Esophagus muscularis mucosa (tissue), 4 donors: ENCODE results near the gene SKP2. TPM values are rescaled to one million over a fixed set of nuclear protein-coding genes. Genes with fewer than 3 reads are reported as not detected.

ENCODE experiments used
- DNase-seq: peaks from one replicate; pipeline ENCODE4 v3.0.0-alpha.2; 2017; ENCODE audit errors: extremely low spot score
- H3K27ac ChIP-seq, 4 donors: fragments of 200-600 bp; sonication (generic); replicated peaks in 1 of 4; 1 replicate in 3 of 4; 2 replicates in 1 of 4; pipeline ENCODE4 v1.5.1; 2016 to 2019; ENCODE audit warnings: mild to moderate bottlenecking in 1 of 4
- H3K27me3 ChIP-seq, 4 donors: fragments of 200-600 bp; sonication (generic); one replicate each; pipeline versions ENCODE4 v1.5.1 to v1.6.0; 2016 to 2019
- H3K36me3 ChIP-seq, 4 donors: fragments of 200-600 bp; sonication (generic); one replicate each; pipeline ENCODE4 v1.5.1; 2016 to 2019
- H3K4me1 ChIP-seq, 4 donors: fragments of 200-600 bp; sonication (generic); one replicate each; pipeline ENCODE4 v1.5.1; 2016 to 2019
- H3K4me3 ChIP-seq, 4 donors: fragments of 200-600 bp; sonication (generic); 1 replicate in 2 of 4; 2 replicates in 2 of 4; pipeline ENCODE4 v1.5.1; 2016 to 2019; ENCODE audit warnings: mild to moderate bottlenecking in 4 of 4, moderate library complexity in 1 of 4
- H3K9me3 ChIP-seq, 4 donors: fragments of 200-600 bp; sonication (generic); 1 replicate in 3 of 4; 2 replicates in 1 of 4; pipeline ENCODE4 v1.5.1; 2016 to 2019
- CTCF ChIP-seq, 3 experiments: fragments of 200-600 bp in 2 of 3; fragments of 450-650 bp in 1 of 3; sonication (generic) in 2 of 3; IDR thresholded peaks; one replicate each; pipeline ENCODE4 v1.5.1; 2017 to 2019; ENCODE audit warnings: antibody characterized with exemption in 3 of 3, mild to moderate bottlenecking in 2 of 3, moderate library complexity in 1 of 3
- EP300 ChIP-seq: sonication (generic); formaldehyde crosslinking; IDR thresholded peaks from one replicate; pipeline ENCODE4 v1.6.1; 2017; ENCODE audit warnings: antibody characterized with exemption
- POLR2A ChIP-seq: fragments of 450-650 bp; IDR thresholded peaks from one replicate; pipeline ENCODE4 v1.6.1; 2017; ENCODE audit warnings: antibody characterized with exemption, moderate library complexity, mild to moderate bottlenecking, low read depth
- POLR2AphosphoS5 ChIP-seq, 2 donors: sonication (generic); formaldehyde crosslinking; IDR thresholded peaks; one replicate each; pipeline ENCODE4 v1.6.1; 2017; ENCODE audit warnings: antibody characterized with exemption in 2 of 2
- WGBS: methylation state at CpG from one replicate; pipeline ENCODE4 v1.1.5; 2018; 5-methylcytosine and 5-hydroxymethylcytosine counted together
- intact Hi-C: fragments of 100-400 bp; cut with DNase I; formaldehyde crosslinking; loops from one replicate; pipeline ENCODE4 v1.15.1; 2023
- total RNA-seq, 4 donors: library from RNA; depleted of rRNA; stranded (reverse); fragments of >200 nt; gene quantifications; one replicate each; pipeline versions ENCODE4 v1.1.0 to v1.2.1, GENCODE V29; 2016

SKP2 gene
- total RNA-seq, 4 donors from 2014 or later = 5.6 to 12.1 (median 9.2) TPM

- 75% methylated on average over 5 of the region's 5 CpGs for WGBS
- Histone ChIP-seq H3K36me3 (peaks cover 42 to 92% (median 69%) of the 10 kb centered on the region in 4 donors), H3K27me3 (no peaks in the 10 kb centered on the region), H3K27ac (no peak overlapping the region), H3K9me3 (no peaks in the 10 kb centered on the region), H3K4me1 (peaks cover 0 to 11% (median 0%) of the 10 kb centered on the region in 4 donors), H3K4me3 (no peak overlapping the region)
- no peak for TF ChIP-seq EP300
- intact Hi-C loops = no loop called here
- DNase-seq = no peak
These were observed 19.0 kb downstream of the SKP2 start for GRCh38 chr5:36170832-36171424.

- intact Hi-C loops = no loop called here
- Histone ChIP-seq H3K4me1 (peaks cover 0 to 11% (median 0%) of the 10 kb centered on the region in 4 donors), H3K4me3 (no peak overlapping the region), H3K9me3 (no peaks in the 10 kb centered on the region), H3K27ac (no peak overlapping the region), H3K36me3 (peaks cover 36 to 79% (median 63%) of the 10 kb centered on the region in 4 donors), H3K27me3 (no peaks in the 10 kb centered on the region)
- TF ChIP-seq EP300 = no peak
- no peak for TF ChIP-seq POLR2AphosphoS5 (IDR thresholded peaks at IDR 0.05)
- no peak for TF ChIP-seq CTCF (IDR thresholded peaks at IDR 0.05)
- TF ChIP-seq POLR2A = no peak
- no peak for DNase-seq
- 76% methylated on average over 1 of the region's 1 CpG for WGBS
These were observed 20.7 kb downstream of the SKP2 start for GRCh38 chr5:36172599-36172998.

- Histone ChIP-seq H3K4me1 (peaks cover 0 to 11% (median 0%) of the 10 kb centered on the region in 4 donors), H3K9me3 (no peaks in the 10 kb centered on the region), H3K27me3 (no peaks in the 10 kb centered on the region), H3K4me3 (no peak overlapping the region), H3K27ac (no peak overlapping the region), H3K36me3 (peaks cover 30 to 78% (median 58%) of the 10 kb centered on the region in 4 donors)
- TF ChIP-seq EP300 = no peak
- no peak for TF ChIP-seq CTCF (IDR thresholded peaks at IDR 0.05)
- no peak for TF ChIP-seq POLR2AphosphoS5 (IDR thresholded peaks at IDR 0.05)
- TF ChIP-seq POLR2A = no peak
- intact Hi-C loops = no loop called here
- DNase-seq = no peak
- 68% methylated on average over 2 of the region's 2 CpGs for WGBS
These were observed 21.5 kb downstream of the SKP2 start for GRCh38 chr5:36173426-36173825.

DNA sequence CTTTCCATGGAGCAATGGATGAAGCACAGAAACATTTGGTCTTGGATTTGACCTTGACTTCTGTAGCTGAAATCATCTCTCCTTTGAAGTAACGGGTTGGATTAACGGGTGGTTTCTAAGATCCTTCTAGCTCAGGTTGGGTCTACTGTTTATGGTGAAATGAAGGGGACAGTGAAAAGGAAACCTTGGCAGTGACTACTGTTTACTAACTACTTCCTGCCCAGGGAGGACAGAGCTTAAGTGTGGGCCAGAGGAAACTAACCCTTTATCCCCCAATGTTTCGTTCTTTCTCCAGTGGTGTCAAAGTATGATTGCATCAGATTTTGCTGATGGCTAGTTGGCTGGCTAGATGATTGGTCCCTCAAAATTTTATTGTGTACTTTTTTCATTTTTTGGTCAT, 22.2 kb downstream of the SKP2 start:
- Histone ChIP-seq H3K9me3 (no peaks in the 10 kb centered on the region), H3K36me3 (peaks cover 26 to 78% (median 54%) of the 10 kb centered on the region in 4 donors), H3K27ac (no peak overlapping the region), H3K4me1 (peaks cover 0 to 11% (median 0%) of the 10 kb centered on the region in 4 donors), H3K4me3 (no peak overlapping the region), H3K27me3 (no peaks in the 10 kb centered on the region)
- WGBS = 74% methylated on average over 3 of the region's 3 CpGs
- TF ChIP-seq POLR2AphosphoS5 (IDR thresholded peaks at IDR 0.05) (no peak), EP300 (no peak), POLR2A (no peak), CTCF (IDR thresholded peaks at IDR 0.05) (no peak)
- no peak for DNase-seq
- intact Hi-C loops = no loop called here

DNA sequence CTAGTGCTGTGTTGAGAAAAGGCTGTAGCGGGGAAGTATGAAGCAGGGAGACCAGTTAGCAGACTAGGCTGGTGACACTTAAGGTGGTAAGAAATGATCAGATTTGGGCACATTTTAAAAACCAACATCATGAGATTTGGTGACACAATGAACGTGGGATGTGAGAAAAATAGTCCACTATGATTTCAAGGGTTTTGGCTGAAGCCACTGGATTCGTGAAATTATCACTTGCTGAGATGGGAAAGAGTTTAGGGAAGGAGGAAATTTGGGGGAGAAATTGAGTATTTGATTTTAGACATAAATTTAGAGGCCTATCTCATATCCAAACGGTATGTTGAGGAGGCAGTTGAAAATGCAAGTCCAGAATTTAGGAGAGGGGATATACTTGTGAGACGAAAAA, 23.1 kb downstream of the SKP2 start:
- H3K27ac ChIP-seq = no peak overlapping the region
- H3K36me3 ChIP-seq = peaks cover 20 to 78% (median 49%) of the 10 kb centered on the region in 4 donors

More for the DNA sequence above, 23.1 kb downstream of the SKP2 start:
- intact Hi-C loops = loop anchor here (5.0 kb wide), 1 partner anchor 132 kb away; no protein-coding TSS in a partner anchor
- WGBS = 87% methylated on average over 5 of the region's 5 CpGs
- Histone ChIP-seq H3K4me3 (no peak overlapping the region), H3K27me3 (no peaks in the 10 kb centered on the region), H3K9me3 (no peaks in the 10 kb centered on the region), H3K4me1 (peaks cover 0 to 11% (median 0%) of the 10 kb centered on the region in 4 donors)
- no peak for TF ChIP-seq EP300
- no peak for TF ChIP-seq POLR2A
- no peak for TF ChIP-seq POLR2AphosphoS5 (IDR thresholded peaks at IDR 0.05)
- TF ChIP-seq CTCF (IDR thresholded peaks at IDR 0.05) = no peak
- DNase-seq = no peak
